WTC11 (cell line): Measurements from ENCODE around the gene NEDD4L. TPM values are rescaled to one million over a fixed set of nuclear protein-coding genes. Genes with fewer than 3 reads are reported as not detected.

ENCODE experiments used
- ATAC-seq: fragments of 200-7000 bp; cut with Tn5 transposase; 2 replicates; pipeline ENCODE4 v1.10.0; 2021; ENCODE audit warnings: mild to moderate bottlenecking, moderate library complexity
- CTCF ChIA-PET: fragments of 300-600 bp; sonication (Branson Sonifier 250); formaldehyde crosslinking; loops from one replicate; lab custom pipeline; 2021; ENCODE audit warnings: antibody characterized with exemption; lab: Charles Lee
- POLR2A ChIA-PET: fragments of 350-600 bp; sonication (Branson Sonifier 250); formaldehyde crosslinking; loops from one replicate; lab custom pipeline; 2021; ENCODE audit warnings: antibody characterized with exemption; lab: Charles Lee
- DNase-seq: peaks from one replicate; pipeline ENCODE4 v3.0.0; 2021; ENCODE audit warnings: low spot score
- H3K27ac Mint-ChIP-seq: 2 replicates; pipeline ENCODE4 v1.8.0; 2021; ENCODE audit warnings: mixed read lengths
- H3K27me3 Mint-ChIP-seq: 2 replicates; pipeline ENCODE4 v1.8.0; 2021; ENCODE audit warnings: low read depth, mild to moderate bottlenecking, moderate library complexity, mixed read lengths
- H3K36me3 Mint-ChIP-seq: 2 replicates; pipeline ENCODE4 v1.8.0; 2021; ENCODE audit warnings: mixed read lengths
- H3K4me1 Mint-ChIP-seq: 2 replicates; pipeline ENCODE4 v1.8.0; 2022; ENCODE audit warnings: mixed read lengths
- H3K4me3 Mint-ChIP-seq: 2 replicates; pipeline ENCODE4 v1.8.0; 2021; ENCODE audit warnings: mild to moderate bottlenecking, moderate library complexity, mixed read lengths
- H3K9me3 Mint-ChIP-seq: 2 replicates; pipeline ENCODE4 v1.8.0; 2021; ENCODE audit warnings: mixed read lengths
- CREB1 ChIP-seq: sonication (generic); formaldehyde crosslinking; IDR thresholded peaks from 2 replicates; pipeline ENCODE4 v1.8.0; 2023; ENCODE audit warnings: mild to moderate bottlenecking, missing genetic modification reagents
- ETV6 ChIP-seq: sonication (generic); formaldehyde crosslinking; IDR thresholded peaks from 2 replicates; pipeline ENCODE4 v1.8.1; 2022; ENCODE audit warnings: mild to moderate bottlenecking, missing genetic modification reagents
- GABPB1 ChIP-seq: sonication (generic); formaldehyde crosslinking; IDR thresholded peaks from 2 replicates; pipeline ENCODE4 v1.8.1; 2023; ENCODE audit warnings: mild to moderate bottlenecking, missing genetic modification reagents
- GTF2I ChIP-seq: fragments of 250-450 bp; sonication (Bioruptor Pico); conservative IDR thresholded peaks from 2 replicates; pipeline ENCODE4 v1.4.0; 2021; ENCODE audit warnings: mild to moderate bottlenecking
- HMGA2 ChIP-seq: fragments of 250-450 bp; sonication (Bioruptor Pico); IDR thresholded peaks from 2 replicates; pipeline ENCODE4 v1.4.0; 2021; ENCODE audit warnings: mild to moderate bottlenecking, moderate library complexity
- IRF2 ChIP-seq: sonication (generic); formaldehyde crosslinking; IDR thresholded peaks from 2 replicates; pipeline ENCODE4 v1.8.0; 2022; ENCODE audit warnings: low read depth, missing genetic modification reagents, borderline replicate concordance
- MYBL2 ChIP-seq: sonication (generic); formaldehyde crosslinking; IDR thresholded peaks from 2 replicates; pipeline ENCODE4 v1.8.1; 2023; ENCODE audit warnings: mild to moderate bottlenecking, moderate library complexity, missing genetic modification reagents
- NR3C1 ChIP-seq: sonication (generic); formaldehyde crosslinking; conservative IDR thresholded peaks from 2 replicates; pipeline ENCODE4 v1.8.1; 2023; ENCODE audit warnings: low read depth, mild to moderate bottlenecking, missing genetic modification reagents
- SMAD4 ChIP-seq: sonication (generic); formaldehyde crosslinking; IDR thresholded peaks from 2 replicates; pipeline ENCODE4 v1.8.0; 2022; ENCODE audit warnings: mild to moderate bottlenecking, missing genetic modification reagents
- TCF7 ChIP-seq: sonication (generic); formaldehyde crosslinking; IDR thresholded peaks from 2 replicates; pipeline ENCODE4 v1.8.0; 2022; ENCODE audit warnings: mild to moderate bottlenecking, low read depth, missing genetic modification reagents, moderate library complexity
- ZNF263 ChIP-seq: sonication (generic); formaldehyde crosslinking; IDR thresholded peaks from 2 replicates; pipeline ENCODE4 v1.8.1; 2022; ENCODE audit warnings: low read depth, mild to moderate bottlenecking, moderate library complexity, missing genetic modification reagents
- ZNF396 ChIP-seq: fragments of 250-450 bp; sonication (Bioruptor Pico); IDR thresholded peaks from 2 replicates; pipeline ENCODE4 v1.8.0; 2021; ENCODE audit warnings: mild to moderate bottlenecking, moderate library complexity, borderline replicate concordance
- ZNF671 ChIP-seq: fragments of 250-450 bp; sonication (Bioruptor Pico); IDR thresholded peaks from 2 replicates; pipeline ENCODE4 v1.8.0; 2021; ENCODE audit warnings: mild to moderate bottlenecking
- total RNA-seq: library from RNA; stranded (reverse); gene quantifications from 3 replicates; pipeline ENCODE4 v1.2.3, GENCODE V29; 2021
- TF ChIP-seq, protein P1 (sequence below): sonication (generic); formaldehyde crosslinking; IDR thresholded peaks from 2 replicates; pipeline ENCODE4 v1.8.1; 2022; ENCODE audit warnings: missing genetic modification reagents, borderline replicate concordance
- TF ChIP-seq, protein P2 (sequence below): sonication (generic); formaldehyde crosslinking; IDR thresholded peaks from 2 replicates; pipeline ENCODE4 v1.8.1; 2022; ENCODE audit warnings: low read depth, mild to moderate bottlenecking, moderate library complexity, missing genetic modification reagents, borderline replicate concordance
- TF ChIP-seq, protein P3 (sequence below): sonication (generic); formaldehyde crosslinking; IDR thresholded peaks from 2 replicates; pipeline ENCODE4 v1.8.1; 2023; ENCODE audit warnings: mild to moderate bottlenecking, missing genetic modification reagents, borderline replicate concordance
- TF ChIP-seq, protein P4 (sequence below): fragments of 200-600 bp; IDR thresholded peaks from 2 replicates; pipeline ENCODE4 v1.8.0; 2022; ENCODE audit warnings: antibody characterized with exemption
- TF ChIP-seq, protein P5 (sequence below): fragments of 250-450 bp; sonication (Bioruptor Pico); IDR thresholded peaks from 2 replicates; pipeline ENCODE4 v1.9.0; 2021; ENCODE audit warnings: mild to moderate bottlenecking
- TF ChIP-seq, protein P6 (sequence below): sonication (generic); formaldehyde crosslinking; IDR thresholded peaks from 2 replicates; pipeline ENCODE4 v1.8.1; 2023; ENCODE audit warnings: mild to moderate bottlenecking, moderate library complexity, missing genetic modification reagents

NEDD4L gene
- total RNA-seq, 1 experiment from 2014 or later, result 88.0 TPM

DNA sequence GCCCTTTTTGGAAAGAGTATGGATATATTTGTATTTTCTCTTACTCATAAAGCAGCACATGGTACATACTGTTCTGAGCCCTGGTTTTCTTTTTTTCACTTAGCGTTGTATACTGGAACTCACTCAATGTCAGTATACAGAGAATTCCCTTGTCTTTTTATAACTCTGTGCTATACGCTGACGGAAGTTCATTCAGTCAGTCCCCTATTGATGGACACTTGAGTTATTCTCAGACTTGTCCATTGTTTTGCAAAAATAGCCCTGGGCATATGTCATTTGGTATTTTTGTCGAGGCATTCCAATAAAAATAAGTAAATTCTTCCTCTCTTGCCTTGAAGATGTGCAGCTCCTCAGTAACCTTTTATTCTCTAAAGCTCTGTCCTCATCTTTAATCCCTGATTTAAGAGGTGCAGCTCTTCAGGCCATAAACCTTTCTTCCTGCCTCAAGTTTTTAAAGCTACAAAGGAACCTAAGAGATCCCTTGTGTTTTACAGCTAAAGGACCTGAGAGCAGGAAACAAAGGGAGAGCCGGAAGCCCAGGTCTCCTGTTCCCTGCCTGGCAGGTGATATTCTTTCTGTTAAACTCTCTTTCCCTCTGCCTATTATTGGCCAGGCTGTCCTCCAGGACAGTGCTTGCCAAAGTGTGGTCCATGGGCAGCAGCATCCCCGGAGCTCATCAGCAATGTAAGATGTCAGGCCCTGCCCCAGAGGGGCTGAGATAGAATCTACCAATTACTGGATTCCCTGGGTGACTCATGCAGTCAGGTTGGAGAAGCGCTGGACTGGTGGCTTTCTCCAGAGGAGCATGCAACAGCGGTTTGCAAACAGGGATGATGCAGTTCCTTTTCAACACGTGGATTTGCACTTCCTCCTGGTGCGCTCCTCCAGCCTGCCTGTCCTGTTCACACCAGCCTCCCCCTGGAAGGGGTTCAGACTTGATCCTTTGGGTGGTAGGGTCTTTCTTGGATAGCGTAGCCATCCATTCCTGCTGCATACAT, 158.0 kb downstream of the NEDD4L start:
- no peak overlapping the region for H3K4me3 Mint-ChIP-seq
- H3K27ac Mint-ChIP-seq, result peak overlapping the region; percentile 46
- no peaks in the 10 kb centered on the region for H3K27me3 Mint-ChIP-seq
- no peak for TF ChIP-seq MYBL2 (CRISPR knock-in tag)
- TF ChIP-seq GABPB1, result no peak
- no peak for TF ChIP-seq GTF2I (CRISPR knock-in tag)
- TF ChIP-seq, protein P1, sequence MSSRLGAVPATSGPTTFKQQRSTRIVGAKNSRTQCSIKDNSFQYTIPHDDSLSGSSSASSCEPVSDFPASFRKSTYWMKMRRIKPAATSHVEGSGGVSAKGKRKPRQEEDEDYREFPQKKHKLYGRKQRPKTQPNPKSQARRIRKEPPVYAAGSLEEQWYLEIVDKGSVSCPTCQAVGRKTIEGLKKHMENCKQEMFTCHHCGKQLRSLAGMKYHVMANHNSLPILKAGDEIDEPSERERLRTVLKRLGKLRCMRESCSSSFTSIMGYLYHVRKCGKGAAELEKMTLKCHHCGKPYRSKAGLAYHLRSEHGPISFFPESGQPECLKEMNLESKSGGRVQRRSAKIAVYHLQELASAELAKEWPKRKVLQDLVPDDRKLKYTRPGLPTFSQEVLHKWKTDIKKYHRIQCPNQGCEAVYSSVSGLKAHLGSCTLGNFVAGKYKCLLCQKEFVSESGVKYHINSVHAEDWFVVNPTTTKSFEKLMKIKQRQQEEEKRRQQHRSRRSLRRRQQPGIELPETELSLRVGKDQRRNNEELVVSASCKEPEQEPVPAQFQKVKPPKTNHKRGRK (CRISPR knock-in tag), result no peak
- TF ChIP-seq HMGA2 (CRISPR knock-in tag), result no peak
- TF ChIP-seq ZNF396, result no peak
- TF ChIP-seq ETV6 (CRISPR knock-in tag), result no peak
- TF ChIP-seq IRF2 (CRISPR knock-in tag), result no peak
- no peak for TF ChIP-seq CREB1 (CRISPR knock-in tag)
- TF ChIP-seq, protein P2, sequence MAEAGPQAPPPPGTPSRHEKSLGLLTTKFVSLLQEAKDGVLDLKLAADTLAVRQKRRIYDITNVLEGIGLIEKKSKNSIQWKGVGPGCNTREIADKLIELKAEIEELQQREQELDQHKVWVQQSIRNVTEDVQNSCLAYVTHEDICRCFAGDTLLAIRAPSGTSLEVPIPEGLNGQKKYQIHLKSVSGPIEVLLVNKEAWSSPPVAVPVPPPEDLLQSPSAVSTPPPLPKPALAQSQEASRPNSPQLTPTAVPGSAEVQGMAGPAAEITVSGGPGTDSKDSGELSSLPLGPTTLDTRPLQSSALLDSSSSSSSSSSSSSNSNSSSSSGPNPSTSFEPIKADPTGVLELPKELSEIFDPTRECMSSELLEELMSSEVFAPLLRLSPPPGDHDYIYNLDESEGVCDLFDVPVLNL (CRISPR knock-in tag), result no peak
- TF ChIP-seq, protein P3, sequence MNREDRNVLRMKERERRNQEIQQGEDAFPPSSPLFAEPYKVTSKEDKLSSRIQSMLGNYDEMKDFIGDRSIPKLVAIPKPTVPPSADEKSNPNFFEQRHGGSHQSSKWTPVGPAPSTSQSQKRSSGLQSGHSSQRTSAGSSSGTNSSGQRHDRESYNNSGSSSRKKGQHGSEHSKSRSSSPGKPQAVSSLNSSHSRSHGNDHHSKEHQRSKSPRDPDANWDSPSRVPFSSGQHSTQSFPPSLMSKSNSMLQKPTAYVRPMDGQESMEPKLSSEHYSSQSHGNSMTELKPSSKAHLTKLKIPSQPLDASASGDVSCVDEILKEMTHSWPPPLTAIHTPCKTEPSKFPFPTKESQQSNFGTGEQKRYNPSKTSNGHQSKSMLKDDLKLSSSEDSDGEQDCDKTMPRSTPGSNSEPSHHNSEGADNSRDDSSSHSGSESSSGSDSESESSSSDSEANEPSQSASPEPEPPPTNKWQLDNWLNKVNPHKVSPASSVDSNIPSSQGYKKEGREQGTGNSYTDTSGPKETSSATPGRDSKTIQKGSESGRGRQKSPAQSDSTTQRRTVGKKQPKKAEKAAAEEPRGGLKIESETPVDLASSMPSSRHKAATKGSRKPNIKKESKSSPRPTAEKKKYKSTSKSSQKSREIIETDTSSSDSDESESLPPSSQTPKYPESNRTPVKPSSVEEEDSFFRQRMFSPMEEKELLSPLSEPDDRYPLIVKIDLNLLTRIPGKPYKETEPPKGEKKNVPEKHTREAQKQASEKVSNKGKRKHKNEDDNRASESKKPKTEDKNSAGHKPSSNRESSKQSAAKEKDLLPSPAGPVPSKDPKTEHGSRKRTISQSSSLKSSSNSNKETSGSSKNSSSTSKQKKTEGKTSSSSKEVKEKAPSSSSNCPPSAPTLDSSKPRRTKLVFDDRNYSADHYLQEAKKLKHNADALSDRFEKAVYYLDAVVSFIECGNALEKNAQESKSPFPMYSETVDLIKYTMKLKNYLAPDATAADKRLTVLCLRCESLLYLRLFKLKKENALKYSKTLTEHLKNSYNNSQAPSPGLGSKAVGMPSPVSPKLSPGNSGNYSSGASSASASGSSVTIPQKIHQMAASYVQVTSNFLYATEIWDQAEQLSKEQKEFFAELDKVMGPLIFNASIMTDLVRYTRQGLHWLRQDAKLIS (CRISPR knock-in tag), result no peak
- TF ChIP-seq SMAD4 (CRISPR knock-in tag), result no peak
- TF ChIP-seq, protein P4, sequence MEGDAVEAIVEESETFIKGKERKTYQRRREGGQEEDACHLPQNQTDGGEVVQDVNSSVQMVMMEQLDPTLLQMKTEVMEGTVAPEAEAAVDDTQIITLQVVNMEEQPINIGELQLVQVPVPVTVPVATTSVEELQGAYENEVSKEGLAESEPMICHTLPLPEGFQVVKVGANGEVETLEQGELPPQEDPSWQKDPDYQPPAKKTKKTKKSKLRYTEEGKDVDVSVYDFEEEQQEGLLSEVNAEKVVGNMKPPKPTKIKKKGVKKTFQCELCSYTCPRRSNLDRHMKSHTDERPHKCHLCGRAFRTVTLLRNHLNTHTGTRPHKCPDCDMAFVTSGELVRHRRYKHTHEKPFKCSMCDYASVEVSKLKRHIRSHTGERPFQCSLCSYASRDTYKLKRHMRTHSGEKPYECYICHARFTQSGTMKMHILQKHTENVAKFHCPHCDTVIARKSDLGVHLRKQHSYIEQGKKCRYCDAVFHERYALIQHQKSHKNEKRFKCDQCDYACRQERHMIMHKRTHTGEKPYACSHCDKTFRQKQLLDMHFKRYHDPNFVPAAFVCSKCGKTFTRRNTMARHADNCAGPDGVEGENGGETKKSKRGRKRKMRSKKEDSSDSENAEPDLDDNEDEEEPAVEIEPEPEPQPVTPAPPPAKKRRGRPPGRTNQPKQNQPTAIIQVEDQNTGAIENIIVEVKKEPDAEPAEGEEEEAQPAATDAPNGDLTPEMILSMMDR, result no peak
- no peak for TF ChIP-seq TCF7 (CRISPR knock-in tag)
- no peak for TF ChIP-seq ZNF671
- TF ChIP-seq, protein P5, sequence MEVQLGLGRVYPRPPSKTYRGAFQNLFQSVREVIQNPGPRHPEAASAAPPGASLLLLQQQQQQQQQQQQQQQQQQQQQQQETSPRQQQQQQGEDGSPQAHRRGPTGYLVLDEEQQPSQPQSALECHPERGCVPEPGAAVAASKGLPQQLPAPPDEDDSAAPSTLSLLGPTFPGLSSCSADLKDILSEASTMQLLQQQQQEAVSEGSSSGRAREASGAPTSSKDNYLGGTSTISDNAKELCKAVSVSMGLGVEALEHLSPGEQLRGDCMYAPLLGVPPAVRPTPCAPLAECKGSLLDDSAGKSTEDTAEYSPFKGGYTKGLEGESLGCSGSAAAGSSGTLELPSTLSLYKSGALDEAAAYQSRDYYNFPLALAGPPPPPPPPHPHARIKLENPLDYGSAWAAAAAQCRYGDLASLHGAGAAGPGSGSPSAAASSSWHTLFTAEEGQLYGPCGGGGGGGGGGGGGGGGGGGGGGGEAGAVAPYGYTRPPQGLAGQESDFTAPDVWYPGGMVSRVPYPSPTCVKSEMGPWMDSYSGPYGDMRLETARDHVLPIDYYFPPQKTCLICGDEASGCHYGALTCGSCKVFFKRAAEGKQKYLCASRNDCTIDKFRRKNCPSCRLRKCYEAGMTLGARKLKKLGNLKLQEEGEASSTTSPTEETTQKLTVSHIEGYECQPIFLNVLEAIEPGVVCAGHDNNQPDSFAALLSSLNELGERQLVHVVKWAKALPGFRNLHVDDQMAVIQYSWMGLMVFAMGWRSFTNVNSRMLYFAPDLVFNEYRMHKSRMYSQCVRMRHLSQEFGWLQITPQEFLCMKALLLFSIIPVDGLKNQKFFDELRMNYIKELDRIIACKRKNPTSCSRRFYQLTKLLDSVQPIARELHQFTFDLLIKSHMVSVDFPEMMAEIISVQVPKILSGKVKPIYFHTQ (CRISPR knock-in tag), result no peak
- TF ChIP-seq NR3C1, result no peak
- no peak for TF ChIP-seq ZNF263 (CRISPR knock-in tag)
- TF ChIP-seq, protein P6, sequence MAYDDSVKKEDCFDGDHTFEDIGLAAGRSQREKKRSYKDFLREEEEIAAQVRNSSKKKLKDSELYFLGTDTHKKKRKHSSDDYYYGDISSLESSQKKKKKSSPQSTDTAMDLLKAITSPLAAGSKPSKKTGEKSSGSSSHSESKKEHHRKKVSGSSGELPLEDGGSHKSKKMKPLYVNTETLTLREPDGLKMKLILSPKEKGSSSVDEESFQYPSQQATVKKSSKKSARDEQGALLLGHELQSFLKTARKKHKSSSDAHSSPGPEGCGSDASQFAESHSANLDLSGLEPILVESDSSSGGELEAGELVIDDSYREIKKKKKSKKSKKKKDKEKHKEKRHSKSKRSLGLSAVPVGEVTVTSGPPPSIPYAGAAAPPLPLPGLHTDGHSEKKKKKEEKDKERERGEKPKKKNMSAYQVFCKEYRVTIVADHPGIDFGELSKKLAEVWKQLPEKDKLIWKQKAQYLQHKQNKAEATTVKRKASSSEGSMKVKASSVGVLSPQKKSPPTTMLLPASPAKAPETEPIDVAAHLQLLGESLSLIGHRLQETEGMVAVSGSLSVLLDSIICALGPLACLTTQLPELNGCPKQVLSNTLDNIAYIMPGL (CRISPR knock-in tag), result no peak
- no peak for DNase-seq
- no peaks in the 10 kb centered on the region for H3K9me3 Mint-ChIP-seq
- CTCF ChIA-PET, result interaction anchor here (0.6 to 1.3 kb wide), 4 partner anchors 9 to 562 kb away, joined by 3 to 4 read pairs (median 3); no protein-coding TSS in a partner anchor
- H3K4me1 Mint-ChIP-seq, result peaks cover 56% of the 10 kb centered on the region
- POLR2A ChIA-PET, result interaction anchor here (1.0 kb wide), 1 partner anchor 22 kb away, joined by 3 read pairs; no protein-coding TSS in a partner anchor
- peak; percentile 61 for ATAC-seq
- H3K36me3 Mint-ChIP-seq, result no peaks in the 10 kb centered on the region
